Prostate gland (tissue), 2 donors: ENCODE measurements around the gene SMC5.
"Not testable (repeated sequence)": the region's sequence is repeated elsewhere in the genome, so short reads cannot be mapped to it uniquely, and the experiment has no call there.

ENCODE experiments used
- POLR2A ChIP-seq: fragments of 450-650 bp; IDR thresholded peaks from one replicate; pipeline ENCODE4 v1.6.1; 2016; ENCODE audit warnings: antibody characterized with exemption, mild to moderate bottlenecking
- POLR2AphosphoS5 ChIP-seq: sonication (generic); formaldehyde crosslinking; IDR thresholded peaks from one replicate; pipeline ENCODE4 v1.6.1; 2017; ENCODE audit warnings: antibody characterized with exemption
- TF ChIP-seq, protein P1 (sequence below), 4 experiments: fragments of 200-600 bp in 2 of 4; fragments of 450-650 bp in 2 of 4; sonication (generic) in 2 of 4; IDR thresholded peaks; 1 replicate in 3 of 4; 2 replicates in 1 of 4; pipeline ENCODE4 v1.5.1; 2016 to 2019; ENCODE audit warnings: antibody characterized with exemption in 4 of 4, mild to moderate bottlenecking in 2 of 4, moderate library complexity in 2 of 4

DNA sequence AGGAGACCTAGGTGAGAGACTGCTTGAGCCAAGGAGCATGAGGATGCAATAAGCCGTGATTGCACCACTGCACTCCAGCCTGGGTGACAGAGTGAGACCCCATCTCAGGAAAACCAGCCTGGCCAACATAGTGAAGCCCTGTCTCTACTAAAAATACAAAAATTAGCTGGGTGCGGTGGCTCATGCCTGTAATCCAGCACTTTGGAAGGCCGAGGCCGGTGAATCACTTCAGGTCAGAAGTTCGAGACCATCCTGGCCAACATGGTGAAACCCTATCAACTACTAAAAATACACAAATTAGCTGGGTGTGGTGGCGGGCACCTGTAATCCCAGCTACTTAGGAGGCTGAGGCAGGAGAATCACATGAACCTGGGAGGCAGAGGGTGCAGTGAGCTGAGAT, 142.5 kb downstream of the SMC5 start:
- TF ChIP-seq, protein P1, sequence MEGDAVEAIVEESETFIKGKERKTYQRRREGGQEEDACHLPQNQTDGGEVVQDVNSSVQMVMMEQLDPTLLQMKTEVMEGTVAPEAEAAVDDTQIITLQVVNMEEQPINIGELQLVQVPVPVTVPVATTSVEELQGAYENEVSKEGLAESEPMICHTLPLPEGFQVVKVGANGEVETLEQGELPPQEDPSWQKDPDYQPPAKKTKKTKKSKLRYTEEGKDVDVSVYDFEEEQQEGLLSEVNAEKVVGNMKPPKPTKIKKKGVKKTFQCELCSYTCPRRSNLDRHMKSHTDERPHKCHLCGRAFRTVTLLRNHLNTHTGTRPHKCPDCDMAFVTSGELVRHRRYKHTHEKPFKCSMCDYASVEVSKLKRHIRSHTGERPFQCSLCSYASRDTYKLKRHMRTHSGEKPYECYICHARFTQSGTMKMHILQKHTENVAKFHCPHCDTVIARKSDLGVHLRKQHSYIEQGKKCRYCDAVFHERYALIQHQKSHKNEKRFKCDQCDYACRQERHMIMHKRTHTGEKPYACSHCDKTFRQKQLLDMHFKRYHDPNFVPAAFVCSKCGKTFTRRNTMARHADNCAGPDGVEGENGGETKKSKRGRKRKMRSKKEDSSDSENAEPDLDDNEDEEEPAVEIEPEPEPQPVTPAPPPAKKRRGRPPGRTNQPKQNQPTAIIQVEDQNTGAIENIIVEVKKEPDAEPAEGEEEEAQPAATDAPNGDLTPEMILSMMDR (IDR thresholded peaks at IDR 0.05): not testable (repeated sequence)
- not testable (repeated sequence) for TF ChIP-seq POLR2A, POLR2AphosphoS5
